Thyroid gland (tissue), 4 donors: ENCODE data around the gene NMRK2. TPM values are rescaled to one million over a fixed set of nuclear protein-coding genes. Genes with fewer than 3 reads are reported as not detected.

Experiments used
- DNase-seq, 2 donors: peaks; one replicate each; pipeline ENCODE4 v3.0.0-alpha.2; 2019
- H3K27ac ChIP-seq, 3 donors: fragments of 200-600 bp; sonication (generic); 1 replicate in 2 of 3; 2 replicates in 1 of 3; pipeline ENCODE4 v1.5.1; 2016 to 2019; ENCODE audit warnings: mild to moderate bottlenecking in 1 of 3, moderate library complexity in 1 of 3
- H3K27me3 ChIP-seq: fragments of 200-600 bp; sonication (generic); one replicate; pipeline ENCODE4 v1.5.1; 2019
- H3K36me3 ChIP-seq, 2 donors: fragments of 200-600 bp; sonication (generic); one replicate each; pipeline ENCODE4 v1.5.1; 2016 to 2019
- H3K4me1 ChIP-seq, 2 donors: fragments of 200-600 bp; sonication (generic); one replicate each; pipeline ENCODE4 v1.5.1; 2017 to 2019
- H3K4me3 ChIP-seq, 3 donors: fragments of 200-600 bp; sonication (generic); replicated peaks in 1 of 3; 1 replicate in 2 of 3; 2 replicates in 1 of 3; pipeline ENCODE4 v1.5.1; 2016; ENCODE audit warnings: mild to moderate bottlenecking in 1 of 3
- H3K9me3 ChIP-seq: fragments of 200-600 bp; sonication (generic); one replicate; pipeline ENCODE4 v1.5.1; 2017
- POLR2A ChIP-seq, 2 donors: fragments of 450-650 bp; IDR thresholded peaks; one replicate each; pipeline ENCODE4 v1.6.1; 2017; ENCODE audit warnings: antibody characterized with exemption in 2 of 2, mild to moderate bottlenecking in 2 of 2, moderate library complexity in 1 of 2
- WGBS, 2 donors: methylation state at CpG; one replicate each; pipeline ENCODE4 v1.1.5; 2017; 5-methylcytosine and 5-hydroxymethylcytosine counted together
- intact Hi-C: fragments of 100-400 bp; cut with DNase I; formaldehyde crosslinking; loops from one replicate; pipeline ENCODE4 v1.15.1; 2023
- total RNA-seq, 4 donors: library from RNA; depleted of rRNA; stranded (reverse); fragments of >200 nt; gene quantifications; one replicate each; pipeline ENCODE4 v1.2.3, GENCODE V29; 2016
- TF ChIP-seq, protein P1 (sequence below), 6 experiments: fragments of 200-600 bp in 3 of 6; fragments of 450-650 bp in 3 of 6; sonication (generic) in 3 of 6; IDR thresholded peaks; one replicate each; pipeline ENCODE4 v1.5.1; 2016 to 2019; ENCODE audit warnings: antibody characterized with exemption in 6 of 6, mild to moderate bottlenecking in 2 of 6, inconsistent platforms in 1 of 6, moderate library complexity in 1 of 6

Gene NMRK2
- total RNA-seq, 4 donors from 2014 or later: not detected

DNA sequence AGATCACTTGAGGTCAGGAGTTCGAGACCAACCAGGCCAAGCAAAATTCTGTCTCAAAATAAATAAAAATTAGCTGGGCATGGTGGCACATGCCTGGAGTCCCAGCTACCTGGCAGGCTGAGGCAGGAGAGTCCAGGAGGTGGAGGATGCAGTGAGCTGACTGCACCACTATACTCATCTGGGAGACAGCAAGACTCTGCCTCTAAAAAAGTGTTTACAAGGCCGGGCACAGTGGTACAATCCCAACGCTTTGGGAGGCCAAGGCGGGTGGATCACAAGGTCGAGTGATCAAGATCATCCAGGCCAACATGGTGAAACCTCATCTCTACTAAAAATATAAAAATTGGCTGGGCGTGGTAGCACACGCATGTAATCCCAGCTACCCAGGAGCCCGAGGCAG, 42.3 kb downstream of the NMRK2 start:
- TF ChIP-seq, protein P1, sequence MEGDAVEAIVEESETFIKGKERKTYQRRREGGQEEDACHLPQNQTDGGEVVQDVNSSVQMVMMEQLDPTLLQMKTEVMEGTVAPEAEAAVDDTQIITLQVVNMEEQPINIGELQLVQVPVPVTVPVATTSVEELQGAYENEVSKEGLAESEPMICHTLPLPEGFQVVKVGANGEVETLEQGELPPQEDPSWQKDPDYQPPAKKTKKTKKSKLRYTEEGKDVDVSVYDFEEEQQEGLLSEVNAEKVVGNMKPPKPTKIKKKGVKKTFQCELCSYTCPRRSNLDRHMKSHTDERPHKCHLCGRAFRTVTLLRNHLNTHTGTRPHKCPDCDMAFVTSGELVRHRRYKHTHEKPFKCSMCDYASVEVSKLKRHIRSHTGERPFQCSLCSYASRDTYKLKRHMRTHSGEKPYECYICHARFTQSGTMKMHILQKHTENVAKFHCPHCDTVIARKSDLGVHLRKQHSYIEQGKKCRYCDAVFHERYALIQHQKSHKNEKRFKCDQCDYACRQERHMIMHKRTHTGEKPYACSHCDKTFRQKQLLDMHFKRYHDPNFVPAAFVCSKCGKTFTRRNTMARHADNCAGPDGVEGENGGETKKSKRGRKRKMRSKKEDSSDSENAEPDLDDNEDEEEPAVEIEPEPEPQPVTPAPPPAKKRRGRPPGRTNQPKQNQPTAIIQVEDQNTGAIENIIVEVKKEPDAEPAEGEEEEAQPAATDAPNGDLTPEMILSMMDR (IDR thresholded peaks at IDR 0.05): no peak
- no peak for TF ChIP-seq POLR2A (IDR thresholded peaks at IDR 0.05)
- no peaks in the 10 kb centered on the region for H3K27me3 ChIP-seq
- peaks cover 0 to 3% of the 10 kb centered on the region in 2 donors for H3K4me1 ChIP-seq
- intact Hi-C loops: no loop called here
- no peak overlapping the region for H3K27ac ChIP-seq
- H3K36me3 ChIP-seq: peaks cover 50 to 52% of the 10 kb centered on the region in 2 donors
- H3K4me3 ChIP-seq: no peak overlapping the region
- WGBS, 2 donors: 87 to 90% methylated on average over 8 of the region's 8 CpGs
- no peak for DNase-seq
- H3K9me3 ChIP-seq: no peaks in the 10 kb centered on the region

DNA sequence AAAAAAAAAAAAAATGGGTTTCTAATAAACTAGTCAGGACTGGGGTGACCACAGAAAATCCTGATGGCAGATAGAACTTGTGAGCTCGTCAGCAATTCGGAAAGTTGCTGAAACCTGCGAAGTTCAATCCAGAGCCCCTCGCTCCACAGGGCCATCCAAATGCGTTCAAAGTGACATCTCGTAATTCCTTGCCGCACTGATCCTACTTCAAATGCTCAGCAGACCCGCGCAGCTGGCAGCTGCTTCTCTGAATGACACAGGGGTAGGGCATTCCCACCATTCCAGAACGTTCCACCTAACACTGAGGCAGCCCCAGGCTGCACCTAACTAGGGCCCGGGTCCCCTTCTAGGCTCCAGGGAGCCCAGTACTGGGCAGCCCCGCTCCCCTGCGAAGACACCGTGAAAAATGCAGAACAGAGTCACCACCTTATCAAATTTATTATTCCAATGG, 42.8 kb downstream of the NMRK2 start:
- H3K27me3 ChIP-seq: no peaks in the 10 kb centered on the region
- H3K4me1 ChIP-seq: no peaks in the 10 kb centered on the region
- peaks cover 55 to 58% of the 10 kb centered on the region in 2 donors for H3K36me3 ChIP-seq
- no peak for DNase-seq
- TF ChIP-seq, protein P1 (IDR thresholded peaks at IDR 0.05): no peak
- no peak for TF ChIP-seq POLR2A (IDR thresholded peaks at IDR 0.05)
- WGBS, 2 donors: 88 to 91% methylated on average over 14 of the region's 14 CpGs
- H3K4me3 ChIP-seq: no peak overlapping the region
- H3K9me3 ChIP-seq: no peaks in the 10 kb centered on the region
- no peak overlapping the region for H3K27ac ChIP-seq
- intact Hi-C loops: no loop called here

DNA sequence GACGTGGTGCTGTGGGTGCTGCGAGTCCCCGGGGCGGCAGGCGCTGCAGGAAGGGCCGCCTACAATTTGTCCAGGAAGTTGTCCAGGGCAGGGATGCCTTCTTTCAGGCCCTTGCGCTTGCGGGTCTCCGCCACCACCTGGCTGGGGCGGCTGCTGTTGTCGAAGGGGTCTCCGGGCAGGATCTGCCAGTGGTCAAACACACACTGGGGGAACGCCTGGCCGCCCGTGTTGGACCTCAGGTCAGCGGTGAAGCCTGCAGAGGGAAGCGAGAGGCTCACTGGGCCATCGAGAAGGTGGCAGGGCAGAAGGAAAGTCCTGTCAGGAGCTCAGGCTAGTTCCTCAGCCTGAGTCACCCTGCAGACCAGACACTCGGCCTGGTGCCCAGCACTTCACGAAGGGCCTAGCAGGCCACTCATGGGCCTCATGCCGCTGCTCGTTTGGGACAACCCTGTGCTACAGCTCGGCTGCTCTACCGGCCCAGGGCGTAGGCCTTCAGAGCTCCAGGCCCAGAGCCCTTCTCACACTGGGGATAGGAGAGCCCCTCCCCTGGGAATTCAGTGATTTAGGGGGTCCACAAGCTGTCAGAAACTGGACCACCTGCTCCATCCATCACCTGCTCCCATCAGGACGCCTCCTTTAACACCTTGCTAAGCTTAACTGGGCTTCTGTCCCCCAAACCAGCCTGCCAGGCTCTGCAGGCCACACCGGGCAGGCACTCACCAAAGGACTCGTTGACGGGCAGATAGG, 43.8 kb downstream of the NMRK2 start:
- Histone ChIP-seq H3K27ac (no peak overlapping the region), H3K4me3 (no peak overlapping the region), H3K27me3 (no peaks in the 10 kb centered on the region), H3K4me1 (no peaks in the 10 kb centered on the region), H3K9me3 (no peaks in the 10 kb centered on the region), H3K36me3 (peaks cover 65 to 68% of the 10 kb centered on the region in 2 donors)
- 92 to 95% methylated on average over 11 to 28 of the region's 29 CpGs for WGBS, 2 donors
- intact Hi-C loops: no loop called here
- TF ChIP-seq POLR2A (IDR thresholded peaks at IDR 0.05): no peak
- TF ChIP-seq, protein P1 (IDR thresholded peaks at IDR 0.05): no peak
- DNase-seq: peak in 1 of 2 donors; percentile 72

DNA sequence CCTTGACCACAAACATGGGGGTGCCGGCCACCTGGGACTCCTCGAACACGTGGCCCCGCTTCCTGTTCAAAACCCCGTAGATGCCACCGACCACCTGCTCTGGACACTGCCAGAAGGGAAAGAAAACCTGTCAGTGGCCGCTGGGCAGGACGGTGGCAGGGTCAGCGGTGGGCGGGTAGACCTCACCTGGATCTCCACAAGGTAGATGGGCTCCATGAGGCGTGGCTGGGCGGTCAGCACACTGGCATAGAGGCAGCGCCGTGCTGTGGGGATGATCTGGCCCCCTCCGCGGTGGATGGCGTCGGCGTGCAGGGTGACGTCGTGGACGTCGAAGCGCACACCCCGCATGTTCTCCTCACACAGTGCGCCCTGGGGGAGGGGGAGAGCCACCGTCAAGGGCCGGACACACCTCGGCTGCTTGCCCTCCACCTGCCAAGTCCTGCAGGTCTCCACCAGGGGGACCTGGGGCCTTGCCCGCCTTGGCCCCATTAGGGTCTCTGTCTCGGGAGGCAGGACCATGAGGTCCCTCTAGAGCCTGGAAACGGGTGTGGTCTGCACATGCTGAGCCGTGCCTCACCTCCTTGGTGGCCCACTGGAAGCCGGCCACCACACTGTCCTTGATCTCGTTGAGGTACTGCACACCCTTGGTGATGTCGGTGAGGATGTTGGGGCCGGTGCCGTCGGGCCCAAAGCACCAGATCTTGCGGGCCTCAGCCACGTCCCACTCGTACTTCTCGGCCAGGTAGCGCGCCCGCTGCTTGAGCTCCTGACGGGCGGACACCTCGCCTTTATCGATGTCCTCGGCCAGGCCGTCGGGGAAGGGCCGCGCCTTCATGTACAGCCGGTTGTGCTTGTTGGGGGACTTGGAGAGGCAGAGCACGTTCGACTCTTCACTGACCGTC, 44.6 kb downstream of the NMRK2 start:
- peaks cover 74 to 76% of the 10 kb centered on the region in 2 donors for H3K36me3 ChIP-seq

More for the DNA sequence above, 44.6 kb downstream of the NMRK2 start:
- WGBS, 2 donors: 92 to 94% methylated on average over 51 to 52 of the region's 59 CpGs
- Histone ChIP-seq H3K4me1 (no peaks in the 10 kb centered on the region), H3K9me3 (no peaks in the 10 kb centered on the region), H3K27ac (no peak overlapping the region), H3K4me3 (no peak overlapping the region), H3K27me3 (no peaks in the 10 kb centered on the region)
- intact Hi-C loops: no loop called here
- no peak for DNase-seq
- no peak for TF ChIP-seq POLR2A (IDR thresholded peaks at IDR 0.05)
- TF ChIP-seq, protein P1 (IDR thresholded peaks at IDR 0.05): no peak
